MCF 10A (cell line): Measurements from ENCODE around the gene RHOU. TPM values are rescaled to one million over a fixed set of nuclear protein-coding genes. Genes with fewer than 3 reads are reported as not detected.

ENCODE experiments used
- BruUV-seq: library from RNA; stranded (reverse); fragments of 400-500 nt; replicated peaks from 2 replicates; lab custom pipeline; 2021; lab: Mats Ljungman, UMichigan
- CTCF ChIA-PET: fragments of 300-600 bp; sonication (Branson Sonifier 250); formaldehyde crosslinking; extraction: SDS; loops from one replicate; lab custom pipeline; 2021; ENCODE audit warnings: antibody characterized with exemption, inconsistent platforms; lab: Yijun Ruan, JAX
- POLR2A ChIA-PET: fragments of 300-600, 350-650 bp; sonication (Branson Sonifier 250); formaldehyde crosslinking; extraction: SDS; loops from one replicate; lab custom pipeline; 2020; ENCODE audit warnings: antibody characterized with exemption, inconsistent platforms; lab: Yijun Ruan, JAX
- DNase-seq: peaks from one replicate; pipeline ENCODE4 v3.0.0-alpha.2; 2018; ENCODE audit not compliant: unreplicated experiment
- H3K27ac Mint-ChIP-seq: one replicate; pipeline ENCODE4 v1.8.0; 2022; ENCODE audit warnings: mild to moderate bottlenecking, low read depth, mixed read lengths; ENCODE audit not compliant: unreplicated experiment
- H3K27me3 Mint-ChIP-seq: one replicate; pipeline ENCODE4 v1.8.0; 2022; ENCODE audit warnings: mixed read lengths; ENCODE audit not compliant: insufficient read depth, unreplicated experiment
- H3K36me3 Mint-ChIP-seq: one replicate; pipeline ENCODE4 v1.8.0; 2022; ENCODE audit warnings: mild to moderate bottlenecking, moderate library complexity, mixed read lengths; ENCODE audit not compliant: insufficient read depth, unreplicated experiment
- H3K4me1 Mint-ChIP-seq: one replicate; pipeline ENCODE4 v1.8.0; 2022; ENCODE audit warnings: mixed read lengths; ENCODE audit not compliant: insufficient read depth, unreplicated experiment
- H3K4me3 Mint-ChIP-seq: one replicate; pipeline ENCODE4 v1.8.0; 2022; ENCODE audit warnings: mild to moderate bottlenecking, moderate library complexity, mixed read lengths; ENCODE audit not compliant: unreplicated experiment
- H3K9me3 Mint-ChIP-seq: one replicate; pipeline ENCODE4 v1.8.0; 2022; ENCODE audit warnings: mixed read lengths; ENCODE audit not compliant: unreplicated experiment
- intact Hi-C: fragments of 100-400 bp; cut with micrococcal nuclease; formaldehyde crosslinking; loops from 2 replicates; pipeline ENCODE4 v1.14.1; 2022
- total RNA-seq: library from RNA; stranded (reverse); gene quantifications from 2 replicates; pipeline ENCODE4 v1.2.3, GENCODE V29; 2022
- TF ChIP-seq, protein P1 (sequence below): fragments of 200-600 bp; IDR thresholded peaks from one replicate; pipeline ENCODE4 v1.8.0; 2022; ENCODE audit warnings: antibody characterized with exemption, mild to moderate bottlenecking; ENCODE audit not compliant: unreplicated experiment

The RHOU gene
- total RNA-seq, 1 experiment from 2014 or later: 2.1 TPM

DNA sequence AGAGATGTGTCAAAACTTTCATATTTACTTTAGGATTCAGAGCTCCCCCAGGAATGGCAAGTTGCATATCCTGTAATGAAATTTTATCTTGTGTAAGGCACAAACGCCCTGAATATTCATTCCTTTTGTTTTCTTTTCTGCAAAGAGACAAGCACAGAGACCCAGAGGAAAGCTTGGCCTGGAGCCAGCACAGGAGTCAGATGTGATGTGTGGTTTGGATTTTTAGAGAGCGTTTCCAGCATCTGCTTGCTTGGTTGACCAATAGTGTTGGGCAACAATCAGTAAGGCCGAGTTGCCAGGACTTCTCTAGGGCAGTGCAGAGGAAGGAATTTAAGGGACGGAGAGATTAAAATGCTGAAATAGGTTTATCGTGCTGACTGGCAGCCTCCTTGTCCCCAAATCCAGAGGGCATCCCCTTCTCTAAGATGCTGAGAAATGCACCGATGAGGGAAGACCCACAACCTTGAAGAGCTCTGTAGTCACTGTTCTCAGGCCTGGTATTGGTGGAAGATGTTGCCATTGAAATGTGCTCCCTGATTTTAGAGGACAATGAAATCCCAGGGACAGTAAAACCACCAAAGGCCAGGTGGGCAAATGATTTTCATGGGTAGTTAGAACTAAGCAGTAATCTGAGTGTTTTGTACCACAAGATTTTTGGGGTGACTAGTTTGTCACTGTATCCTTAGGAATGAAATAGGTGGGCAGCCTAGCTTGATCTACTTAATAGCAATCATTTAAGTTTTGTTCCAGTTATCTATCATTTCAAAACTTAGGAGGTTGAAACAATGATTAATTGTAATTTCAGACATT lies 37.9 kb upstream of the RHOU start:
- POLR2A ChIA-PET: interaction anchor here (0.6 to 2.8 kb wide), 13 partner anchors 15 to 557 kb away, joined by 3 to 13 read pairs (median 5); no protein-coding TSS in a partner anchor
- TF ChIP-seq, protein P1, sequence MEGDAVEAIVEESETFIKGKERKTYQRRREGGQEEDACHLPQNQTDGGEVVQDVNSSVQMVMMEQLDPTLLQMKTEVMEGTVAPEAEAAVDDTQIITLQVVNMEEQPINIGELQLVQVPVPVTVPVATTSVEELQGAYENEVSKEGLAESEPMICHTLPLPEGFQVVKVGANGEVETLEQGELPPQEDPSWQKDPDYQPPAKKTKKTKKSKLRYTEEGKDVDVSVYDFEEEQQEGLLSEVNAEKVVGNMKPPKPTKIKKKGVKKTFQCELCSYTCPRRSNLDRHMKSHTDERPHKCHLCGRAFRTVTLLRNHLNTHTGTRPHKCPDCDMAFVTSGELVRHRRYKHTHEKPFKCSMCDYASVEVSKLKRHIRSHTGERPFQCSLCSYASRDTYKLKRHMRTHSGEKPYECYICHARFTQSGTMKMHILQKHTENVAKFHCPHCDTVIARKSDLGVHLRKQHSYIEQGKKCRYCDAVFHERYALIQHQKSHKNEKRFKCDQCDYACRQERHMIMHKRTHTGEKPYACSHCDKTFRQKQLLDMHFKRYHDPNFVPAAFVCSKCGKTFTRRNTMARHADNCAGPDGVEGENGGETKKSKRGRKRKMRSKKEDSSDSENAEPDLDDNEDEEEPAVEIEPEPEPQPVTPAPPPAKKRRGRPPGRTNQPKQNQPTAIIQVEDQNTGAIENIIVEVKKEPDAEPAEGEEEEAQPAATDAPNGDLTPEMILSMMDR: no peak
- BruUV-seq: no TSS peak
- DNase-seq: peak; percentile 100
- H3K36me3 Mint-ChIP-seq: peaks cover 7% of the 10 kb centered on the region
- no peaks in the 10 kb centered on the region for H3K27me3 Mint-ChIP-seq
- no peak overlapping the region for H3K4me3 Mint-ChIP-seq
- no peaks in the 10 kb centered on the region for H3K9me3 Mint-ChIP-seq
- CTCF ChIA-PET: interaction anchor here (0.7 to 14.5 kb wide), 4 partner anchors 29 to 559 kb away, joined by 3 to 203 read pairs (median 66); no protein-coding TSS in a partner anchor
- peaks cover 32% of the 10 kb centered on the region for H3K4me1 Mint-ChIP-seq
- H3K27ac Mint-ChIP-seq: peak overlapping the region; percentile 24
- intact Hi-C loops: loop anchor here (2.0 kb wide), 1 partner anchor 37 kb away; the partner anchor contains the start of gene RHOU

DNA sequence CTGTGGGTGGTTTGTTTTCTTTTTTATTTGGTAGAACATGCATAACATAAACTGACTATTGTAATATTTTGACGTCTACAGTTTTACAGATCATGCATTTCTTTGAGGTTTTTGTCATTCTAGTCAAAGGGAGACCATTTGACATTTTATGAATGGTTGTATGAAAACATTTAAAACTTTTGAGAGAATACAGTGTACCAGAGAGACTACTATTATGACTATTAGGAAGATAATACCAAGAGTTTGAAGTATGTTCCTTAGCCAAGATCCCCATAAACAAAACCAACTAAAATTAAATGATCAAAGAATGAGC lies 37.3 kb upstream of the RHOU start:
- peaks cover 32% of the 10 kb centered on the region for H3K4me1 Mint-ChIP-seq
- no peaks in the 10 kb centered on the region for H3K27me3 Mint-ChIP-seq
- ChIA-PET POLR2A (interaction anchor here (0.6 to 2.8 kb wide), 9 partner anchors 15 to 557 kb away, joined by 3 to 13 read pairs (median 4); no protein-coding TSS in a partner anchor), CTCF (interaction anchor here (1.3 to 14.5 kb wide), 2 partner anchors 30 to 531 kb away, joined by 4 to 203 read pairs; no protein-coding TSS in a partner anchor)
- DNase-seq: no peak
- H3K27ac Mint-ChIP-seq: peak overlapping the region; percentile 24
- intact Hi-C loops: no loop called here
- H3K36me3 Mint-ChIP-seq: peaks cover 7% of the 10 kb centered on the region
- no TSS peak for BruUV-seq
- H3K4me3 Mint-ChIP-seq: no peak overlapping the region
- H3K9me3 Mint-ChIP-seq: no peaks in the 10 kb centered on the region
- TF ChIP-seq, protein P1: no peak

DNA sequence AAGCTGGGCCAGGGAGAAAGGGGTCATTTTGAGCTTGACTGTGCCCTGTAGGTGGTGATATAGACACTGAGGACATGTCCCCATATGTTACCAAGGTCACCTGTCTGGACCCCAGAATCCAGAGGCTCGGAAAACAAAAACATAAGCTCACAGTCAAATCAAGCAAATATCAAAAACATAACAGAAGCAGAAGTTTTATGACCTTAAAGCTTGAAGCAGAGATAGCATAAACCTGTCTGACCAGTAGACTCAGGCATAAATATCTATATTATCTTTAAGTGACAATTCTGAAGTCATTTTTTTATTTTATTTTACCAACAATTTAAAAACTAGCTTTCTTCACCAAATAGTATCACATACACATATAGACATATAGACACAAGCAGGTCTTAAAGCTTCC lies 32.8 kb upstream of the RHOU start:
- CTCF ChIA-PET: interaction anchor here (0.7 to 5.3 kb wide), 10 partner anchors 9 to 779 kb away, joined by 3 to 39 read pairs (median 5); no protein-coding TSS in a partner anchor

More for the DNA sequence above, 32.8 kb upstream of the RHOU start:
- Mint-ChIP-seq H3K27ac (no peak overlapping the region), H3K36me3 (no peaks in the 10 kb centered on the region), H3K4me1 (peaks cover 9% of the 10 kb centered on the region), H3K27me3 (no peaks in the 10 kb centered on the region), H3K9me3 (no peaks in the 10 kb centered on the region), H3K4me3 (no peak overlapping the region)
- intact Hi-C loops: no loop called here
- TF ChIP-seq, protein P1: no peak
- BruUV-seq: no TSS peak
- POLR2A ChIA-PET: interaction anchor here (0.6 to 1.4 kb wide), 8 partner anchors 9 to 693 kb away, joined by 3 to 7 read pairs (median 3); no protein-coding TSS in a partner anchor
- DNase-seq: no peak
